Measurements from ENCODE around the gene ATG7.

The ATG7 gene

DNA sequence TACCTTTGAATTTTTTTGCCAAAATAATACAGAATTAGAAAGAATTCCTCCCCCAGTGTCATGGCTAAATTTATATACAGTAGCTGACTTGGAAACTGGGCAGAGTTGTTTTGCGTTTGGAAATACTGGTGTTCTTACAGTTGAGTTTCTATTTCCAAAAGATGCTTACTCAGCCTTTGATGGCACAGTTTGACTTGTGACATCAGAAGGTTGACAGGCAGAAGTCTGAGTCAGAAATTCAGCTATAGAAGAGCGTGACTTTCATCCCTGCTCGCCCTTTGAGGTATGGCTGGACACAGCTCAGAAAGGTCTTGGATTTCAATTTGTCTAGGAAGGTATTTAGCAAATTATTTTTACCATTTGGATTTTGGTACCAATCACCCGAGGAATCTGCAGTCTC is 195.7 kb downstream of the ATG7 start:
- no peak overlapping the region for H3K4me3 ChIP-seq (replicated peaks; ENCODE audit: low read depth, low read length)
- DNase-seq (ENCODE audit: extremely low read depth, low read depth) = no peak
- TF ChIP-seq CTCF (IDR thresholded peaks at IDR 0.05; ENCODE audit: low read depth, low read length, missing control alignments) = no peak

DNA sequence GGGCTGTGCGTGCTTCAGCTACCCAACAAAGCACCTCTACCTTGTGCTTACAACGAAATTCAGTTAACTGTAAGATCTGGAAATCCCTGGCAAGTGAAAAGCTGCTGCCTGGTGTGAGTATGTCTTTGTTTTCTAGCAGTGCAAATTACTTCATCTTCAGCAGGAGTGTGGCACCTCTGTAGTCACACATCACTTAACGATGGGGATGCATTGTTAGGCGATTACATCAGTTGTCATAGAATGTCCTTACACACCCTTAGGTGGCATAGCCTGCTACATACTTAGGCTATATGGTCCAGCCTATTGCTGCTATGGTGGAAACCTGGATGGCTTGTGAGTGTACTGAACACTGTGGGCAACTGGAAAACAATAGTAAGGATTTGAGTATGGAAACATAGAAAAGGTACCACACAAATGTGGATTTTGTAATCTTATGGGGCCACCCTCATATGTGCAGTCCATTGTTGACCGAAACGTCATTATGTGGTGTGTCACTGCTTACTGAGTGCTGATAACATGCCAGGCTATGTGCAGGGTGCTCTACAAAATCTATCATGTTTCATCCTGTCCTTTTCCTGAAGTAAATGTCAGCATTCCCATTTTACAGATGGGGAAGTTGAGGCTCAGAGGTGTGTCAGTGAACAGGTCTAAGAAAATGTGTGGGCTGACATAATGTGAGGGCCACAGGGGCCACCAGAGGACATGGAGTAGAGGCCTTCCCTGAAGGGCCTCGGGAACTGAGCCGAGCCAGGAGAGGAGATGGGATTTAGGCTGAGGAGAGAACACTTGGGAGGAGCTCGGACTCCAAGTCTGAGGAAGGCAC is 198.0 kb downstream of the ATG7 start:
- no peak overlapping the region for H3K4me3 ChIP-seq (replicated peaks; ENCODE audit: low read depth, low read length)
- no peak for TF ChIP-seq CTCF (IDR thresholded peaks at IDR 0.05; ENCODE audit: low read depth, low read length, missing control alignments)
- DNase-seq (ENCODE audit: extremely low read depth, low read depth) = no peak

- TF ChIP-seq CTCF (IDR thresholded peaks at IDR 0.05; ENCODE audit: low read depth, low read length, missing control alignments) = no peak
- no peak for DNase-seq (ENCODE audit: extremely low read depth, low read depth)
Measured at GRCh38 chr3:11475324-11475723, 203.1 kb downstream of the ATG7 start.

DNA sequence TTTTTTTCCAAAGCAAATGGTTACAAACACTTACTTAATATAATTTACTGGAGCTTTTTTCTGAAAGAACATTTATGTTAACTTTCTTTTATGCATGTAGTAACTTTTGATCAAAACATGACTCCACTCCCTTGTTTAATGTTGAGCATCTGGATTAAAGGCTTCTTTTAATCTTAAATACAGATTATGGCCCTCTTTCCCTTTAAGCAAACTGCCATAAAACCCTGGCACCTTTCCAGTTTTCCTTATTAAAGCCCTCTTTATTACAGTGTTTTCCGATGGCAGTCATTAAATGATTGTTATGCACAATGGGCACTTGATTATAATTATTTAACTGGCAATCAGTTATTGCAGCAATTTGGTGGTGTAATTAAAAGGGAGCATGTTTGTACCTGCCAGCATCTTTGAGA is 204.5 kb downstream of the ATG7 start:
- DNase-seq (ENCODE audit: extremely low read depth, low read depth) = no peak
- H3K4me3 ChIP-seq (replicated peaks; ENCODE audit: low read depth, low read length) = no peak overlapping the region
- no peak for TF ChIP-seq CTCF (IDR thresholded peaks at IDR 0.05; ENCODE audit: low read depth, low read length, missing control alignments)

More at GRCh38 chr3:11475324-11475723, 203.1 kb downstream of the ATG7 start:
- H3K4me3 ChIP-seq (replicated peaks; ENCODE audit: low read depth, low read length) = no peak overlapping the region

DNA sequence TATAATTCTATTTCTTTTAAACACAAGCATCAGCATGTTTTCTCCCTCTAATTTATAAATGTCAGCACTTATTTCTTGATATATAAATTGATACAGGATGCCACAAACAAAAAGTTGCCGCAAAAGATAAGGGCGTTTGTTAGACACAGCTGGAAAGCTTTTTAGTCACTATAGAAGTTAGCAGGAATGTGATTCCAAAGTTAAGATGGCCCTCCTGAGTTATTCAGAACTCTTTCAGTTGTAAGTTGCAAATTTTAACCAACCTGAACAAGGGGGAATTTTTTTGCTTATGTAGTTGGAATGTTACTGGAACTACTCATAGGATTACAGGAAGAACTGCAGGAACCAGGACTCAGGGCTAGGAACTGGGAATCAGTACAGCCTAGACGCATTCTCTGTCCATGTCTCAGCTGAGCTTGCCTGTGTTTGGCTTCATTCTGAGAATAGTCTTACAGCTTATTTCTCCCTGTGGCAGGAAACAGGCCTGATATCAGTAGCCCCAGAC is 205.3 kb downstream of the ATG7 start:
- DNase-seq (ENCODE audit: extremely low read depth, low read depth) = no peak
- no peak for TF ChIP-seq CTCF (IDR thresholded peaks at IDR 0.05; ENCODE audit: low read depth, low read length, missing control alignments)
- no peak overlapping the region for H3K4me3 ChIP-seq (replicated peaks; ENCODE audit: low read depth, low read length)

GRCh38 chr3:11478167-11478566 is 206.0 kb downstream of the ATG7 start:
- no peak overlapping the region for H3K4me3 ChIP-seq (replicated peaks; ENCODE audit: low read depth, low read length)
- no peak for DNase-seq (ENCODE audit: extremely low read depth, low read depth)
- TF ChIP-seq CTCF (IDR thresholded peaks at IDR 0.05; ENCODE audit: low read depth, low read length, missing control alignments) = no peak
